Loucy (cell line): ENCODE data around the gene PDE12.

Experiments used
- H2AFZ ChIP-seq: fragments of 200-600 bp; sonication (generic); 2 replicates; pipeline ENCODE4 v1.6.0; 2016; ENCODE audit warnings: antibody characterized with exemption, mild to moderate bottlenecking, low read length, moderate library complexity
- H3F3A ChIP-seq: fragments of 200-600 bp; 2 replicates; pipeline ENCODE4 v1.6.0; 2016; ENCODE audit warnings: antibody characterized with exemption, low read depth, mild to moderate bottlenecking
- H3K27me3 ChIP-seq: fragments of 200-600 bp; sonication (generic); 2 replicates; pipeline ENCODE4 v1.6.1; 2014; ENCODE audit warnings: low read length, mild to moderate bottlenecking; ENCODE audit not compliant: insufficient read depth, poor library complexity, severe bottlenecking
- H3K36me3 ChIP-seq: fragments of 200-600 bp; sonication (generic); 2 replicates; pipeline ENCODE4 v1.6.1; 2016; ENCODE audit warnings: low read length; ENCODE audit not compliant: insufficient read depth
- H3K4me1 ChIP-seq: fragments of 200-600 bp; sonication (generic); 2 replicates; pipeline ENCODE4 v1.5.1; 2014; ENCODE audit warnings: low read length, mild to moderate bottlenecking; ENCODE audit not compliant: insufficient read depth, poor library complexity, severe bottlenecking
- H3K4me2 ChIP-seq: fragments of 200-600 bp; sonication (generic); 2 replicates; pipeline ENCODE4 v1.6.0; 2014; ENCODE audit warnings: antibody characterized with exemption, low read length, low read depth, mild to moderate bottlenecking; ENCODE audit not compliant: poor library complexity, severe bottlenecking
- H3K4me3 ChIP-seq: fragments of 200-600 bp; sonication (generic); 2 replicates; pipeline ENCODE4 v1.5.1; 2014; ENCODE audit warnings: low read length, mild to moderate bottlenecking, mixed read lengths; ENCODE audit not compliant: poor library complexity, severe bottlenecking
- H3K79me2 ChIP-seq: fragments of 200-600 bp; sonication (generic); 2 replicates; pipeline ENCODE4 v1.6.1; 2014; ENCODE audit warnings: low read length; ENCODE audit not compliant: insufficient read depth
- H3K9ac ChIP-seq: fragments of 200-600 bp; sonication (generic); 2 replicates; pipeline ENCODE4 v1.6.0; 2014; ENCODE audit warnings: mild to moderate bottlenecking, low read depth, low read length, moderate library complexity; ENCODE audit not compliant: poor library complexity, severe bottlenecking
- H3K9me2 ChIP-seq: fragments of 200-600 bp; sonication (generic); replicated peaks from 2 replicates; pipeline ENCODE4 v1.6.1; 2016; ENCODE audit warnings: low read depth, low read length, mixed read lengths
- H3K9me3 ChIP-seq: fragments of 200-600 bp; sonication (generic); 2 replicates; pipeline ENCODE4 v1.6.1; 2014; ENCODE audit warnings: mild to moderate bottlenecking, antibody characterized with exemption, low read length, low read depth; ENCODE audit not compliant: insufficient read depth
- H4K20me1 ChIP-seq: fragments of 200-600 bp; sonication (generic); 2 replicates; pipeline ENCODE4 v1.6.0; 2014; ENCODE audit warnings: antibody characterized with exemption, low read length, mild to moderate bottlenecking; ENCODE audit not compliant: insufficient read depth, poor library complexity, severe bottlenecking
- EZH2phosphoT487 ChIP-seq: fragments of 200-600 bp; IDR thresholded peaks from 2 replicates; pipeline ENCODE4 v1.6.1; 2018; ENCODE audit warnings: antibody characterized with exemption, mild to moderate bottlenecking, moderate library complexity, borderline replicate concordance
- TF ChIP-seq, protein P1 (sequence below): fragments of 200-600 bp; sonication (generic); conservative IDR thresholded peaks from 2 replicates; pipeline ENCODE4 v1.5.1; 2014; ENCODE audit warnings: mild to moderate bottlenecking, antibody characterized with exemption, low read length

PDE12 gene

DNA sequence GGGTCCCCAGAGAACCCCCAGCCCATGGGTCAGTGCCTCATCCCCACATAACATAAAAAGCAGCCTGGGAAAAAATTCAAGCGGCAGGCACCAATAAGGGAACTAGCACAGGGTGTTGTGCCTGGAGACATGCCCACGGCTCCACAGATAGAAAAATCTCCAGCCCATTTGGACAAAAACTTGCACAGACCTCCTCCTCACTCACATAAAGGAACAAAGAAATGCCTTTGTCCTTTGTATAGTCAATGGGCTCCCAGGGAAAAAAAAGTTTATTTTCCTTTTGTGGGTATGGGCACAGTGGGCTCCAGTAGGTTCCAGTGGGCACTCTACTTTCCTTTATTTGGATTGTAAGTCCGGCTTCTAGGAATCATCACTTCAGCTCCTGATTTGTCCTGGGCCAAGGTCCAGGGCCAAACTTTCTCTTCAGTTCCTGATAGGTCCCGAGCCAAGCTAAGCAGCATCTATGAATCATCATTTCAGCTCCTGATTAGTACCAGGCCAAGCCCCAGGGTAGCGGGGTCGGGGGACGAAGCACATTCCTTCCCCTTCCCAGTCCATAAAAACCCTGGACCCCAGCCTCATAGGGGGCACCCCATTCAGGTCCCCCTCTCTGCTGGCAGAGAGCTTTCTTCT, 10.3 kb upstream of the PDE12 start:
- Histone ChIP-seq H3K4me1 (no peaks in the 10 kb centered on the region), H4K20me1 (no peaks in the 10 kb centered on the region), H3K9me3 (no peaks in the 10 kb centered on the region), H3K4me2 (no peak overlapping the region), H3K9ac (no peak overlapping the region), H3K79me2 (no peaks in the 10 kb centered on the region), H3K27me3 (no peaks in the 10 kb centered on the region), H3K36me3 (no peaks in the 10 kb centered on the region), H3K4me3 (no peak overlapping the region), H3F3A (no peaks in the 10 kb centered on the region), H3K9me2 (no peaks in the 10 kb centered on the region), H2AFZ (no peak overlapping the region)
- TF ChIP-seq EZH2phosphoT487 = no peak

DNA sequence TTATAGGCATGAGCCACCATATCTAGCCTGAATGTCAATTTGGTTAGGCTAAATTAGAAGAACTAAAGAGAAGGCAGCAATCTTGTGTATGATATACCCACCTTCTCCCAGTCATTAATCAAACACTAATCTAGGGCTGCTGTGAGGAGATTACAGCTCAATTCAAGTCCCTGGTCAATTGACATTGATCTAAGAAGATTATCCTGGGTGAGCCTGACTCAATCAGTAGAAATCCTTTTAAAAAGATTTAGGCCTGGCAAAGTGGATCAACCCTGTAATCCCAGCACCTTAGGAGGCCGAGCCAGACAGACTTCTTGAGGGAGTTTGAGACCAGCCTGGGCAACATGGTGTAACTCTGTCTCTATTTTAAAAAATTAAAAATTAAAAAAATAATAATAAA, 9.5 kb upstream of the PDE12 start:
- H3K4me2 ChIP-seq = no peak overlapping the region
- no peaks in the 10 kb centered on the region for H3K4me1 ChIP-seq
- H4K20me1 ChIP-seq = no peaks in the 10 kb centered on the region
- H3K9me2 ChIP-seq = no peaks in the 10 kb centered on the region
- no peak overlapping the region for H3K9ac ChIP-seq
- H3K9me3 ChIP-seq = no peaks in the 10 kb centered on the region
- H3K36me3 ChIP-seq = no peaks in the 10 kb centered on the region
- no peaks in the 10 kb centered on the region for H3K79me2 ChIP-seq
- no peaks in the 10 kb centered on the region for H3K27me3 ChIP-seq
- no peaks in the 10 kb centered on the region for H3F3A ChIP-seq
- no peak overlapping the region for H3K4me3 ChIP-seq
- H2AFZ ChIP-seq = no peak overlapping the region
- TF ChIP-seq EZH2phosphoT487 = no peak
- TF ChIP-seq, protein P1, sequence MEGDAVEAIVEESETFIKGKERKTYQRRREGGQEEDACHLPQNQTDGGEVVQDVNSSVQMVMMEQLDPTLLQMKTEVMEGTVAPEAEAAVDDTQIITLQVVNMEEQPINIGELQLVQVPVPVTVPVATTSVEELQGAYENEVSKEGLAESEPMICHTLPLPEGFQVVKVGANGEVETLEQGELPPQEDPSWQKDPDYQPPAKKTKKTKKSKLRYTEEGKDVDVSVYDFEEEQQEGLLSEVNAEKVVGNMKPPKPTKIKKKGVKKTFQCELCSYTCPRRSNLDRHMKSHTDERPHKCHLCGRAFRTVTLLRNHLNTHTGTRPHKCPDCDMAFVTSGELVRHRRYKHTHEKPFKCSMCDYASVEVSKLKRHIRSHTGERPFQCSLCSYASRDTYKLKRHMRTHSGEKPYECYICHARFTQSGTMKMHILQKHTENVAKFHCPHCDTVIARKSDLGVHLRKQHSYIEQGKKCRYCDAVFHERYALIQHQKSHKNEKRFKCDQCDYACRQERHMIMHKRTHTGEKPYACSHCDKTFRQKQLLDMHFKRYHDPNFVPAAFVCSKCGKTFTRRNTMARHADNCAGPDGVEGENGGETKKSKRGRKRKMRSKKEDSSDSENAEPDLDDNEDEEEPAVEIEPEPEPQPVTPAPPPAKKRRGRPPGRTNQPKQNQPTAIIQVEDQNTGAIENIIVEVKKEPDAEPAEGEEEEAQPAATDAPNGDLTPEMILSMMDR = no peak

DNA sequence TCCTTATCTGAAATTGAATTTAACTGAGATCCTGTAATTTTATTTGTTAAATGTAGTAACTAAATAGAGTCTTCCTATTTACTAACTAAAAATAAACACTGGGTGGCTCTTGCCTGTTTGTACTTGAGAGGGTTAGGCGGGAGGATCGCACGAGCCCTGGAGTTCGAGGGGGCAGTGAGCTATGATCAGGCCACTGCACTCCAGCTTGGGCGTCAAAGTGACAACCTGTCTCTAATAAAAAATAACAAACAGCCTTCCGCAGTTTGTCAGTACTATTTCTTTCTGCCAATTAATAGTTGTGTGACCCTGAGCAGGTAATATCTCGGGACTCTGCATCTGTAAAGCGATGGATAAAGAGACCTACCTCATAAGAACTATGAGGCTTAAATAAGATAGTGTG, 768 bp upstream of the PDE12 start:
- Histone ChIP-seq H3K4me1 (peaks cover 28% of the 10 kb centered on the region), H3K9me3 (no peaks in the 10 kb centered on the region), H3K4me2 (peak overlapping the region; percentile 100), H3F3A (no peaks in the 10 kb centered on the region), H3K9ac (peak overlapping the region; percentile 88), H2AFZ (peak overlapping the region; percentile 99), H3K9me2 (no peaks in the 10 kb centered on the region), H3K4me3 (peak overlapping the region; percentile 97), H3K36me3 (no peaks in the 10 kb centered on the region), H3K27me3 (no peaks in the 10 kb centered on the region), H3K79me2 (peaks cover 42% of the 10 kb centered on the region), H4K20me1 (peaks cover 27% of the 10 kb centered on the region)
- TF ChIP-seq EZH2phosphoT487 = no peak
- TF ChIP-seq, protein P1 = no peak

DNA sequence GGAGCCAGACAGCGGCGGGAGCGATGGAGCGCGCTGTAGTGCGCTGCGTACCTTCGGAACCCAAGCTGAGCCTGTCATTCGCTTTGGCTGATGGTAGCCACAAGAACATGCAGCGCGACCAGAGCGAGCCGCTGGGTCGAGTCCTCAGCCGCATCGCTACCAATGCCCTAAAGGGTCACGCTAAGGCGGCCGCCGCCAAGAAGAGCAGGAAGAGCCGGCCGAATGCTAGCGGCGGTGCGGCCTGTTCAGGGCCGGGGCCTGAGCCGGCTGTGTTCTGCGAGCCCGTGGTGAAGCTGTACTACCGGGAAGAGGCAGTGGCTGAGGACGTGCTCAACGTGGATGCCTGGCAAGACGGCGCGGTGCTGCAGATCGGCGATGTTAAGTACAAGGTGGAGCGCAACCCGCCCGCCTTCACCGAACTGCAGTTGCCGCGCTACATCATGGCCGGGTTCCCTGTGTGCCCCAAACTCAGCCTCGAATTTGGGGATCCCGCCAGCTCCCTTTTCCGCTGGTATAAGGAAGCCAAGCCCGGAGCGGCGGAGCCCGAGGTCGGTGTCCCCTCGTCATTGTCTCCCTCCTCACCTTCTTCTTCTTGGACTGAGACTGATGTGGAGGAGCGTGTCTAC, 498 bp downstream of the PDE12 start:
- H3K9ac ChIP-seq = peak overlapping the region; percentile 88
- TF ChIP-seq EZH2phosphoT487 = no peak
- TF ChIP-seq, protein P1 = no peak
- peak overlapping the region; percentile 99 for H2AFZ ChIP-seq
- no peaks in the 10 kb centered on the region for H3K27me3 ChIP-seq
- no peaks in the 10 kb centered on the region for H3K9me3 ChIP-seq
- H3K4me3 ChIP-seq = peak overlapping the region; percentile 97
- H3K36me3 ChIP-seq = no peaks in the 10 kb centered on the region
- no peaks in the 10 kb centered on the region for H3F3A ChIP-seq
- peaks cover 53% of the 10 kb centered on the region for H3K79me2 ChIP-seq
- peak overlapping the region; percentile 100 for H3K4me2 ChIP-seq
- H4K20me1 ChIP-seq = peaks cover 27% of the 10 kb centered on the region
- H3K9me2 ChIP-seq = no peaks in the 10 kb centered on the region
- peaks cover 37% of the 10 kb centered on the region for H3K4me1 ChIP-seq
